ENCODE results near the gene MGLL.

GRCh38 chr3:127706785-127707351, 115.4 kb downstream of the MGLL start:
- no peak for TF ChIP-seq CTCF (IDR thresholded peaks at IDR 0.05)
- TF ChIP-seq POLR2A (IDR thresholded peaks at IDR 0.05), result no peak
